ENCODE measurements around the gene NDUFAF4.

DNA sequence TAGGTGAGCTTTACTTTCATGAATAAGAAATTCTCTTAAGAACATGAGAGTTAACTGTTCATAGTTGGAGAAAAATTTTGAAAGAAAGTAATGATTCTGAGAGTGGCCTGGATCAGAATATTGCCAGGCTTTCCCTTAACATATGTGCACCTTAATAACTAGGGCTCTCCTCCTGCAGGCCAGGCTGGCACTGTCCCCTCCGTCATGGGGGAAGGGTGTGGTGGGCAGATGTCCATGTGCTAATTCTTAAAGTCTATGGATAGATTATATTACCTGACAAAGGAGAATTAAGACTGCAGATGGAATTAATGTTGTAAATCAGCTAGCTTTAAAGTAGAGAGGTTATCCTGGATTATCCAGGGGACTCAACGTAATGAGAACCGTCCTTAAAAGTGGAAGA lies 15.9 kb upstream of the NDUFAF4 start:
- TF ChIP-seq, protein P1, sequence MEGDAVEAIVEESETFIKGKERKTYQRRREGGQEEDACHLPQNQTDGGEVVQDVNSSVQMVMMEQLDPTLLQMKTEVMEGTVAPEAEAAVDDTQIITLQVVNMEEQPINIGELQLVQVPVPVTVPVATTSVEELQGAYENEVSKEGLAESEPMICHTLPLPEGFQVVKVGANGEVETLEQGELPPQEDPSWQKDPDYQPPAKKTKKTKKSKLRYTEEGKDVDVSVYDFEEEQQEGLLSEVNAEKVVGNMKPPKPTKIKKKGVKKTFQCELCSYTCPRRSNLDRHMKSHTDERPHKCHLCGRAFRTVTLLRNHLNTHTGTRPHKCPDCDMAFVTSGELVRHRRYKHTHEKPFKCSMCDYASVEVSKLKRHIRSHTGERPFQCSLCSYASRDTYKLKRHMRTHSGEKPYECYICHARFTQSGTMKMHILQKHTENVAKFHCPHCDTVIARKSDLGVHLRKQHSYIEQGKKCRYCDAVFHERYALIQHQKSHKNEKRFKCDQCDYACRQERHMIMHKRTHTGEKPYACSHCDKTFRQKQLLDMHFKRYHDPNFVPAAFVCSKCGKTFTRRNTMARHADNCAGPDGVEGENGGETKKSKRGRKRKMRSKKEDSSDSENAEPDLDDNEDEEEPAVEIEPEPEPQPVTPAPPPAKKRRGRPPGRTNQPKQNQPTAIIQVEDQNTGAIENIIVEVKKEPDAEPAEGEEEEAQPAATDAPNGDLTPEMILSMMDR (IDR thresholded peaks at IDR 0.05) = no peak
- TF ChIP-seq POLR2A (IDR thresholded peaks at IDR 0.05) = no peak
